HG03342 (cell line): ENCODE data around the gene GSPT2.
"Not testable (repeated sequence)": the region's sequence is repeated elsewhere in the genome, so short reads cannot be mapped to it uniquely, and the experiment has no call there.

Experiments
- ATAC-seq: cut with Tn5 transposase; IDR thresholded peaks from one replicate; pipeline ENCODE4 v1.9.1; 2021; ENCODE audit warnings: mild to moderate bottlenecking, moderate library complexity; ENCODE audit not compliant: unreplicated experiment

The GSPT2 gene

GRCh38 chrX:51743179-51743957 is at the start of gene GSPT2:
TSS of gene GSPT2 (plus strand) at chrX:51743442. CDS start at chrX:51743627, 185 bp downstream.
- ATAC-seq = peak; percentile 92

GRCh38 chrX:51694254-51694653 is 49.0 kb upstream of the GSPT2 start:
- ATAC-seq = no peak

GRCh38 chrX:51697397-51697796 is 45.8 kb upstream of the GSPT2 start:
- ATAC-seq = no peak

- not testable (repeated sequence) for ATAC-seq
These were observed 32.7 kb upstream of the GSPT2 start, which contains the start of gene CENPVL1 for GRCh38 chrX:51710277-51711164. TSS of gene CENPVL1 (plus strand) at chrX:51710512. CDS start at chrX:51710512, 0 bp downstream.

- ATAC-seq = not testable (repeated sequence)
These were observed 30.1 kb upstream of the GSPT2 start for GRCh38 chrX:51712943-51713647.

- ATAC-seq = no peak
These were observed 15.0 kb upstream of the GSPT2 start for GRCh38 chrX:51728202-51728601.

- ATAC-seq = no peak
These were observed 6.2 kb upstream of the GSPT2 start for GRCh38 chrX:51737091-51737490.

- ATAC-seq = no peak
These were observed 656 bp upstream of the GSPT2 start for GRCh38 chrX:51742586-51742985.

- no peak for ATAC-seq
These were observed 4.4 kb downstream of the GSPT2 start for GRCh38 chrX:51747671-51748070.

- ATAC-seq = no peak
These were observed 16.0 kb downstream of the GSPT2 start for GRCh38 chrX:51759055-51759839.

DNA sequence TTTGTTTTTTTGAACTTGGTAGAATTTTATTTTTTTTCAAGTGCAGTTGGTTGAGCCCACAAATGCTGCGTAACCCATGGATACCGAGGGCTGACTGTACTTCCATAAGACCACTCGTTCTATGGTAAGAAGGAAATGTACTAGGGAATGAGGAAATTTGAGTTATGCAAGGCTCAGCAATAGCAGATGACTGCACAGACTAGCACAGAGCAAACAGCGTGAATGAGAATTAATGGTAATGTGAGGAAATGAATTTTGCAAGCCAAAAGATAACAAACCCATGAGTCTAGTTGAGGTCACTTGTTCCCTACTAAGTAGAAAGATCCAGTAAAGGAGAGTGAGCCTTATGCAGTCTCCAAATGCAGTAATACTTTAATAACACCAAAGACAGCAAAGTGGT is 17.4 kb downstream of the GSPT2 start:
- no peak for ATAC-seq

GRCh38 chrX:51766546-51766945 is 23.3 kb downstream of the GSPT2 start:
- ATAC-seq = no peak

DNA sequence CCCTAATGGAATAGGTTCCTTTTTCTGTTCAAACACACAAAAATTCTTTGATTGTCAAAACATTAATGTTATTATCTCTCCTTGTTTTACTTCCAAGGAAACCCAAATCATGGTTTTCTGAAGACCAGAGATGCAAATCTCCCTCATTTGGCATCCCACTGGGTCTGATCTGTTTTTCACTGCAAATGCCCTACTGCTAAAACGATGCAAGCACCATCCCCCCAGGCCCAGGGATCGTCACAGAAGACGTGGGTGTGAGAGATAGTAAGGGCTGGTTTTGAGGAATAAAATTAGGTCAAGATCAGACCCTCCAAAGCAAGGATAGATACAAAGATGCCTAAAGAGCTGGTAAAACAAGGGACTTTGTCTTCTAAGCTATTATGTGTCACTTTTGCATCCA is 33.6 kb downstream of the GSPT2 start:
- ATAC-seq = no peak

GRCh38 chrX:51779306-51779705 is 36.1 kb downstream of the GSPT2 start:
- ATAC-seq = no peak

DNA sequence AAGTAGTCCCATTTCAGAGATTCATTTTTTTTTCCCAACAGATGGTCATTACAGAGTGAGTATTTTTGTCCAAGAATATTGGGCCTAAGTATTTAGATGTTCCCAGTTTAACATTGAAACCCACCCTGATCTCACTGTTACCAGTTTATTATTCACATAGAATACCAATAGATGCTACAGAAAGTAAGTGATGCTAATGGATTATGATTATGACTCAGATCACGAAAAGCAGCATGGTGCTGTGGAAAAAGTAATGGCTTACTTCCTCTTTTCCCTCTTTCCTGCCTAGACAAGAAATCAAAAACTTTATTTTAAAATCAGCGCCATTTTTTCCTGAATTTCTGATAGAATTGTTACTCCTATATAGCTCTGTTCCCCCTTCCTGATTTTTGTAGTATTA is 51.9 kb downstream of the GSPT2 start:
- no peak for ATAC-seq
